ENCODE results near the gene P2RX7.

Gene P2RX7

DNA sequence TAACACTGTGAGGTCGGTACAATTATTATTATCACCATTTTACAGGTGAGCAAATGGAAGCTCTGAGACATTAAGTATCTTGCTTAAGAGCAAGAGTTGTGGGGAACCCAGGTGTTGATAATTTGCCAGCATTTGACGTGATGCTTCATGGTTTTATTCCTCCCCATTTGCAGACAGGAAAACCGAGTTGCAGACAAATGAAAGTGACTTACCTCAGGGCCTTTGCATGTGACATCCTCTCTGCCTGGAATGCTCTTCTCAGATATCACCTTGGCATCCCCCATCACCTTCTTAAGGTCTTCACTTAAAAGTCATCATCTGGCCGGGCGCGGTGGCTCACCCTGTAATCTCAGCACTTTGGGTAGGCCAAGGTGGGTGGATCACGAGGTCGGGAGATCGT, 21.0 kb upstream of the P2RX7 start:
- DNase-seq, result no peak

DNA sequence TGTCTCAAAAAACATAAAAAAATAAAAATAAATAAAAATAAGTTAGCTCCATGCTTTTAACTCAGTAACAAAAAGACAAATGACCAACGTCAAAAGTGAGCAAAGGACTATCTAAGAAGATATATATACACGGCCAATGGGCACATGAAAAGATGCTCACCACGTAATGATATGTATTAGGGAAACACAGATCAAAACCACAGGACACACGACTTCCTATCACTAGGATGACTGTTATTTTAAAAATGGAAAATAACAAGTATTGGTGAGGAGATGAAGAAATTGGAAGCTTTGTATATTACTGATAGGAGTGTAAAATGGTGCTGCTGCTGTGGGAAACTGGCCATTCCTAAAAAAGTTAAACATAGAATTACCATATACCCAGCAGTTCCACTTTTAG, 20.2 kb upstream of the P2RX7 start:
- no peak for DNase-seq

GRCh38 chr12:121113057-121113456, 19.6 kb upstream of the P2RX7 start:
- no peak for DNase-seq

DNA sequence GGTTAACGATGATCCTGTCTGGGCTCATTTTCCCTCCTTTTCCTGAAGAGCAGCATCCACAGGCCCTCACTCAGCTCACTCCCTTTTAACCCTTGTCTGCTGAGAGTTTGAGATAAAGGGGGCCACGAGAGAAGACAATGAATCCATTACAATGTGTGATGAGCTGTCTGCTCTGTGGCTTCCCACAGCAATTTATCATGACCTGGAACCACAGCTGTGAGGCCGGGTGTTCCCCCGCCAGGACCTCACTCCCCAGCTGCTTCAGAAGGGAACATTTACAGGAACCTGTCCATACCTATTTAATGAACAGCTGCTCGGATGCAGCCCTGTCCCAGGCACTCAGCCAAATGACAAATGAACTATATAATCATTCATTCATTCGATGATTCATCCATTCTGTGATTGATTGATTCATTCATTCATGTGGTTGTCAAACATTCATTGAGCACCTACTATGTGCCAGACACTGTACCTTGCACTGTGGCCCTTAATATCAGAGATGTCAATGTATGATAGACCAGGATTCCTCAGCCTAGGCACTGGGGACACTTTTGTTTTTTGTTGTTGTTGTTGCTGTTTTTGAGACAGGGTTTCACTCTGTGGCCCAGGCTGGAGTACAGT, 18.5 kb upstream of the P2RX7 start:
- DNase-seq, result no peak

DNA sequence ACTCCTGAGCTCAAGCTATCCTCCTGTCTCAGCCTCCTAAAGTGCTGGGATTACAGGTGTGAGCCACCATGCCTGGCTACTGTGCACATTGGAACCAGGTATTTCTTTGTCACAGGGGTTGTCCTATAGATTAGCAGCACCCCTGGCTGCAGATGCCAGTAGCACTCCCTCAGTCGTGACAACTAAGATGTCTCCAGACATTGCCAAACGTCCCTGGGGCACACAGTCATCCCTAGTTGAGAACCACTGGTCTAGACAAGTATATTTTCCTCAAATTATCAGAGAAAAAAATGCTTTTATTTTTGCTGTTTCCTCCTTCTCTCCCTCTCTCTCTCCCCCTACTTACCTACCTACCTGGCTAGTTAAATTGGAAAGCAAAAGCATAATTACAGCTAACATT, 17.9 kb upstream of the P2RX7 start:
- no peak for DNase-seq

- no peak for DNase-seq
These were observed 17.1 kb upstream of the P2RX7 start for GRCh38 chr12:121115530-121115929.

- no peak for DNase-seq
These were observed 16.1 kb upstream of the P2RX7 start for GRCh38 chr12:121116318-121117225.

GRCh38 chr12:121117226-121117777, 15.4 kb upstream of the P2RX7 start:
- no peak for DNase-seq

- no peak for DNase-seq
These were observed 12.4 kb upstream of the P2RX7 start for GRCh38 chr12:121120323-121120722.

- no peak for DNase-seq
These were observed 11.5 kb upstream of the P2RX7 start for GRCh38 chr12:121120989-121121755.

GRCh38 chr12:121121805-121122204, 10.9 kb upstream of the P2RX7 start:
- no peak for DNase-seq

- DNase-seq, result no peak
These were observed 9.2 kb upstream of the P2RX7 start for GRCh38 chr12:121123488-121123887.

GRCh38 chr12:121124402-121125109, 8.1 kb upstream of the P2RX7 start:
- no peak for DNase-seq

GRCh38 chr12:121127501-121127900, 5.2 kb upstream of the P2RX7 start:
- DNase-seq, result no peak

- DNase-seq, result no peak
These were observed 3.5 kb upstream of the P2RX7 start for GRCh38 chr12:121128908-121129810.

- no peak for DNase-seq
These were observed 2.9 kb upstream of the P2RX7 start for GRCh38 chr12:121129811-121130147.

GRCh38 chr12:121130866-121131373, 1.8 kb upstream of the P2RX7 start:
- DNase-seq, result no peak

DNA sequence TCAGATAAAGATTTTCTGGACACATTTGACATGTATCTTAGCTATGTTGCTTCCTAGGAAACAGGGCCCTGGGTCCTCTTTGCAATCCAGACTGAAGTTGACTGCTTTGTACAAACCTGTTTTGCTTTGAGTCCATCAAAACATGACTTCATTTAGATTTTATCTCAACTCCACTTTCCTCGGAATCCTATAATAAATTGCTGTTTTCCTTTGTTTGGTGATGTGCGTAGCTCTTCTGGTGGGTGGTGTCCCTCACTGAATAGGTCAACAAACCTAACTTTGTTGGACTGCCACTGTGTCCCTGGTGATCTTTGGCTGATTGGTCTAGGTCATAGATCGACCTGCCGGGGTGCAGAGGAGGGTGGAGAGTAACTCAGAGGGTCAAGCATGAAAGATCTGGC, 735 bp upstream of the P2RX7 start:
- DNase-seq, result no peak

GRCh38 chr12:121133838-121134237, 1.2 kb downstream of the P2RX7 start:
- no peak for DNase-seq

DNA sequence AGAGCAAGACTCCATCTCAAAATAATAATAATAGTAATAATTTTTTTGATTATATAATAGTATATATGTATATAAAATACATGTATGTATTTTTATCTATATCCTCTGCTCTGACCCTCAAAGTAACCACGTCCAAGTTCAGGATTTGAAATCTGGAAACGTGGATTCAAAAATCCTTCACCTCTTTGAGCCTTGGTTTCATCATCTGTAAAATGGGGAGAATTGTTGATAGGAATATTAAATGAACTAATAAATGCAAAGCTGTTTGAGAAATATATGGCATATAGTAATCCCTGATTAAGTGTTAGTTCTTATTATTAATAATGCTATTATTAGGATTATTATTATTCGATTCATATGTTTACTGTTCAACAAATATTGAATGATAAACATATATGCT, 2.6 kb downstream of the P2RX7 start:
- DNase-seq, result no peak

DNA sequence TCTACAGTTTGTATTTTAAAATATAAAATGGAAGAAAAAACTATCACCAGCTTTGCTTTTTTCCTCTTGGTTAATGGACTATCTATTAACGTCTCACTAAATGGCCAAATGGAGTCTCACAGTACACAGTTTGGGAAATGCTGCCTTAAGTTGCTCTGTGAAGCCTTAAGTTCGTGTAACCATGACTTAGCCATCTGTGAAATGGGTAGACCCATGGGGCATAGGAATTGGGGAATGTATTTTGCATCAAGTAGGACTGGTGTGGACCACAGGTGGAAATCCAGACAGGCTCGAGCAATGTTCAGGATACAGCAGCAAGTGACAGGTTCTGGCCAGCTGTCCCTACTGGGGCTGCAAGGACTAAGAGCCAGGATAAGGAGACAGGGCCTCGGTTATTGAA, 4.8 kb downstream of the P2RX7 start:
- DNase-seq, result no peak

DNA sequence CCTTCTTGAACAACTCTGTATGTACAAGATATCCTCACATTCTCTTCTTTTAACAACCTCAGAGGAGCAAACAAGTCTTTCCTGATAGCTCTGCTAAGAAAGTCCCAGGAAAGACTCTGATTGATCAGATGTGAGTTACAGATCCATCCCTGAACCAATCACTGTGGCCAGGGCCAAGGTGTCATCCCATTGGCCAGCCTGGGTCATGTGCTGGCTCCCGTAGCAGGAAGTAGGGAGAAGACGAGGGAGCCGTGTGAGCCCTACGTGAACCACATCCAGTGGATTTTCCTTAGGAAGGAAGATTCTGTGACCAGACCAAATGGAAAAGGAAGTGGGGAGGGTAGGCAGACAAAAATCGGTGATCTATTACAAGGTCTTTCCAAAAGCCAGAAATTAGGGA, 5.6 kb downstream of the P2RX7 start:
- DNase-seq, result no peak

Measured in NCI-H345 (cell line).